ENCODE measurements around the gene ATG16L1.

The ATG16L1 gene

DNA sequence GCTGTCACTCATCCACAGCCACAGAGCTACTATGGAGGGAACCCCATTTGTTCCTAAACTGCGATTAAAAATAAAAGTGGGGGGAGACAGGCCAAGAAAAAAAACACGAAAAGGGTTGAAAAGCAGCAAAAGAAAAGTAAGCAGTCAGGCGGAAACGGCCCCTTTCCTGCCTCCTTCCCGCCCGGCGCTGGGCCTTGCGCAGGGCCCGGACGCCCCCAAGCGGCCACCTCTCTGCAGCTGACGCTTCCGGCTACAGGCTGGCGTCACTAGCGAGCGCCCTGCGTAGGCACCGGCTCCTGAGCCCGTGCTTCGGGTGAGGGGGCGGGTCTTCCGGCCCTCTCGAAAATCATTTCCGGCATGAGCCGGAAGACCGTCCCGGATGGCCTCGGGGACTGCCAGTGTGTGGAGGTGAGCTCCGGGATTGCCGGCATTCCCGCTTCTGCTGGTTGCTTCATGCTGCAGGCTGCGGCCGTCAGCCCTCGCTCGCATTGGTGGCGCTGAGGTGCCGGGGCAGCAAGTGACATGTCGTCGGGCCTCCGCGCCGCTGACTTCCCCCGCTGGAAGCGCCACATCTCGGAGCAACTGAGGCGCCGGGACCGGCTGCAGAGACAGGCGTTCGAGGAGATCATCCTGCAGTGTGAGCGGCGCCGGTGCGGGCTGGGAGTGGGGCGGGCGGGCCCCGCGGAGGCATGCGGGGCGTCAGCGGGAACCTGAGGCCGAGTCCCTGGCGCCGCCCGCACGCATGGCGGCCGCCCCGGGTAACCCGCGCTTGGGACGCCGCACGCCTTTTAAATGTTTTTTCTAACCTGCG, at the start of gene ATG16L1:
Gene ATG16L1, plus strand, starts transcription at position 368 of the 811 bp plus-strand sequence. Its CDS starts 155 bp downstream, at position 523.
- peak; percentile 93 for DNase-seq (ENCODE audit: low read depth)

DNA sequence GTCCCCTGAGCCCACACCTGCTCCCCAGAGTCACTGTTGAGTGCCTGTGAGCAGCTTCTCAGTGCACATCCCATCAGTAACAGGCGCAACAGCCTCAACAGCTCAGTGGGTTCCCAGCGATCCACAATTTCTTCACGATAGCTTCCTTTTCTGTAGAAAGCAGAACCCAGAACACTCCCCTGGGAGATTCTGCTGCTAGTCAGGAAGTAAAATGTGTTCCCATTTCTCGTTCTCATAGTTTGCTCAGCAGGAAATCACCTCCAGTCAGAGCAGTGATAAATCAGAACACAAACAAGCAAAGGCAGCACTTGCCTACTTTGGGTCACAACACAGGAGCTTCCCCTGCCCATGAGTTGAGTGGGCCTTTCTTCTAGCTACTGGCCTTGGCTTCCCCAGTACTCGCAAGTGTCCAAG, 48.9 kb upstream of the ATG16L1 start:
- no peak for DNase-seq (ENCODE audit: low read depth)

DNA sequence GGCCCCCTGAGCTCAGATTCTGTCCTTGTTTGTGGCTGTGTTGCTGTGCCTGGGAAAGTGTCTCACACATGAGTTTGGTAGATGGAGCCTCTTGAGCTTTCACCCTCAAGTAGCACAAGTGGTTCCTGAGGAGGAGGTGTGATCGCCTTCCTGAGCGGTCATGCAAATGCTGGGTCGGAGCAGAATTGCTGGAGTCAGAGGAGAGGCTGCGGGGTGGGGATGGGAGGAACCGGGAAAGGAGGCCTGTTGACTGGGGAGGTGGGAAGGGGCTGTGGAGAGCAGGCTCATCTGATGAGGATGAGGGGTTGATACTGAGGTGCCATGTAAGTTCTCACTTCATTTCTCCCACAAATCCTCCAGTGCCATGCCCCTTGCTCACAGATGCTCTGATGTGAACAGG, 48.4 kb upstream of the ATG16L1 start:
- no peak for DNase-seq (ENCODE audit: low read depth)

DNA sequence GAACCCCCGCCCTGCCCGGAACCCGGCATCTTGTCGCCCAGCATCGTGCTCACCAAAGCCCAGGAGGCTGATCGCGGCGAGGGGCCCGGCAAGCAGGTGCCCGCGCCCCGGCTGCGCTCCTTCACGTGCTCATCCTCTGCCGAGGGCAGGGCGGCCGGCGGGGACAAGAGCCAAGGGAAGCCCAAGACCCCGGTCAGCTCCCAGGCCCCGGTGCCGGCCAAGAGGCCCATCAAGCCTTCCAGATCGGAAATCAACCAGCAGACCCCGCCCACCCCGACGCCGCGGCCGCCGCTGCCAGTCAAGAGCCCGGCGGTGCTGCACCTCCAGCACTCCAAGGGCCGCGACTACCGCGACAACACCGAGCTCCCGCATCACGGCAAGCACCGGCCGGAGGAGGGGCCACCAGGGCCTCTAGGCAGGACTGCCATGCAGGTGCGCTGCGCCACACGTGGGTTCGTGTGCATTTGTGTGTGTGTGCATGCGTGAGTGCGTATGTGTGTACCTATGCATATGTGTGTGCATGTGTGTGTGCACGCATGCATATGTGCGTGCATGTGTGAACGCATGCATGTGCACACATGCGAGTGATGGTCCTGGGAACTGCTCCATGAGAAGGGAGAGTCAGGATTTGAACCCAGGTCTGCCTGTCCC, 47.1 kb upstream of the ATG16L1 start:
- no peak for DNase-seq (ENCODE audit: low read depth)

DNA sequence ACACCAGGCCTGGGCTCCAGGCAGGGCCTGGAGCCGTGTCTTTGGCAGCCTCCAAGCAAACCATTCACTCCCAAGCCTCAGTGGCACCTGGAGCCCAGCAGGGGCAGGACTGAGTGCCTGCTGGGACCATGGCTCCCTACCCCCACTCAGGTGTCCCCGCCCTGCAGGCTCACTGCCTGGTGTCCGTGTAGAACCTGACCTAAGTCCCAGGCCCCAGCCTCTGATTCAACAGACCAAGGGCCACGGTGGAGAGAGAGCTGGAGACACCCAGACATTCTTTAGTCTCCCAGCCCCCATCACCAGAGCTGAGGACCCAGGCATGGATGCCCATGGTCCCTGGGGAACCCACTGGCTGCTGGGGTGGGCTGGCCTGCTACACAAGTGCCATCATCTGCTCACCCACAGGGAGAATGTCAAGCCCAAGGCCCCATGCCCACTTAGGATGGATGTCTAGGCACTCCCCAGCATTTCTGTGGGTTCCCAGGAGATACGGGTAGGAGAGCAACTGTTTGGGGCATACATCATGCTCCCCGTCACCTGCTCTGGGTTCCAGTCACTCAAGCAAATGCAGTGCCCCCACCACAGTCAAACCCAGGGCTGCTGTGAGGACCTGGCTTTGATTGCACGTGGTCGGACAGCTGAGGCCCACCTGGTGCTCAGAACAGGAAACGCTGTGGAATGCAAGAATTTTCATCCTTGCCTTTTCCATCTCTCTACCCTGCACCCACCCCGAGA, 42.9 kb upstream of the ATG16L1 start:
- no peak for DNase-seq (ENCODE audit: low read depth)

DNA sequence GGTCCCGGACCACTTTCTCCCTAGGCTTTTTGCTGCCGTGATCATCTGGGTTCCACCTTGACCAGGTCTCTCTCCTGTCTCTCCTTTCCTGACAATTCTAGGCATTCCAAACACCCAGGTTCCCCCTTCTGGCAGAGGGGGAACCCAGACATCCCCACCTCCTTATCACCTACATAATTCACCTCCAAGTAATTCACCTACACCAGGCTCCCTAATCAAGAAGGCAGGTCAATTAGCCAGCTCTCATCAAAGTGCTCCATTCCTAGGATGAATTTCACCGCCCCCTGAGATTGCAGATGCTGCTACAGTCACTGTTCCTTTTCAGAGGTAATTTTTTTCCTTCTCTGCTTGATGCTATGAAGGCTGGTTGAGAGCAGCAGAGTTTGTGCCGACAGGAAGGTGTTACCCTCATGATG, 42.3 kb upstream of the ATG16L1 start:
- DNase-seq (ENCODE audit: low read depth) = no peak

DNA sequence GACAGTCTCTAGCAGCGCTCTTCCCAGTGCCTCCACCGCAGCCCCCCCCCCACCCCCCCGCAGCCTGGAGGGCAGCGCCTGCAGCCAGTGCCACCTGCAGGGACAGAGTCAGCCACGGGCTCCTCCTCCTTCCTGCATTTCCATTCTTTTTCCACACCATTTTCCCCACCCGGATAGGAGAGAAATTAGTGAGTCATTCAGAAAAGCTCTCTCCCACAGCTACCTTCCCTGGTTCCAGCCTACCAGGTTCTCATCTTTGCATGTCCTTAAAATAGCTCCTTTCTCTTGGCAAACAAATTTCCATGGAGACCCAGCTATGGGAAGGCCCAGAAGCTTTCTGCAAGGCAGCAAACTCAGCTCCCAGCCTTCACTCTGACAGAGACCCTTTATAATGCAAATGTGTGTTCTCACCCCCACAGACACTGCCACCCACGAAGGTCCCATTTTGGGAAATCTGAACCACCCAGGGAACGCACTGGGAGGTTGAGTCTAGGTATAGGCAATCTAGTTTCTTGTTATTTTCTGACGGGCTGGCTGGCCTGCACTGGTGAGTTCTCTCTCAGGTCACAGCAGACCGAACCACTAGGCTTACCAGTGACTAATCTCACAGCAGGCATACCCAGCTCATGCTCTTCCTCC, 41.8 kb upstream of the ATG16L1 start:
- DNase-seq (ENCODE audit: low read depth) = no peak

DNA sequence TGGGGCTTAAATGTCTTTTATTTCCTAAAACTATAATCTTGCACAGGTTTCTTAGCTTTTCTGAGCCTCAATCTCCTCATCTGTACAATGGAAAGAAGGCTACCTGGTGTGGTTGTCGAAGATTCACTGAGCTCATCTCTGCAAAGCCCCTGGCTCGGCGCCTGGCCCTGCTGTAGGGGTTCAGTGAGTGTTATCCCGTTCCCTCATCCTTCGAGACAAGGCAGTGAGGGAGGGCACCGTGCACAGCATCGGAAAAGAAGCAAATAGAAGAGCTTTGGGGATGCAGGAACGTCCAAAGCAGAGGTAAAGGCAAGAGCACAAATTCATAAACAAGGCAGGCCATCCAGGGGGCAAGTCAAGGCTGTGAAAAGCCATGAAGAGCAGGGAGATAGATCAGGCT, 41.2 kb upstream of the ATG16L1 start:
- no peak for DNase-seq (ENCODE audit: low read depth)

DNA sequence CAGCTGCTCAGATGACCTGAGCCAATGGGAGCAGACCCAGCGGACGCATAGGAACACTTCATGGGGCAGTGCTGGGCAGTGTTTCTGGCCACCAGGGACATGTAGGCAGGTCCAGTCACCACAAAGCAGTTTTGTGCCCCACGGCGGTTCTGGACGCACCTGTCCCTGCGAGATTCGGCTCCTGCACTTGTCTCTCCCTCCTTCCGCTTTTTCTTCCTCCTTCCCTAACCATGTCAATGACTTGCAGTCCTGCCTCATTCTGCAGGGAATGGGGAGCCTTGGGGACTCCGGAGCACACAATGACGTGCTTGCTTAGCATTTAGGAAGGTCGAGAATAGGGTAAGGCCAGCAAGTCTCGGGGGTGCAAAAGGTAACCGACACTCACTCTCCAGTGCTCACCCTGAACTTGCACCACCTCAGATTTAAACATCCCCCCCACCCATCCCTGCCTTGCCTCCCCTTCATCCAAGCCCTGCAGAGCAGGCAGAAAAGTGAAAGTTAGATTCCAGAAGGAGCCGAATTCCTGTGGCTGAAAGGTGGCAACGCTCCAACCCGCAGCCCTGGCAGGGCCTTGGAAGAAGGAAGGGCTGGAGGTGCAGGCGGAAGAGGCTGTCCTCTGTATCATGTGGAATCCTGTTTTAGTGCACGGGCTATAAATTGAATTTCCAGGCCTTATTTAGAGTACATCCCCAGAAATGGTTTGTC, 40.5 kb upstream of the ATG16L1 start:
- DNase-seq (ENCODE audit: low read depth) = no peak

DNA sequence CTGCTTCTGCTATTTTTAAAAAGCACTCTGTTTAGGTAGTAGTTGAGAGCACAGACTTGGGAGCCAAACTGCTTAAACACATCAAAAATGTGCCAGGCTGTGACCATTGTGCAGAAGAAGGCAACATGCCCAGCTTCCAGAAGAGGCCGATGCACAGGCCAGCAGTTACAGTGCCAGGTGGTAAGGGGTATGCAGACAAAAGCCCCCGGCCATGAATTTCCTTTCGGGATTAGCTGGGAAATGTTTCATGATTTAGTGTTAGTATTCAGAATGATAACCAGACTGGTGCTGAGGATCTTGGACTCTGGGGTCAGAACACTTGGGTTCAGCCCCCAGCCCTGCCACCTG, 40.0 kb upstream of the ATG16L1 start:
- no peak for DNase-seq (ENCODE audit: low read depth)

DNA sequence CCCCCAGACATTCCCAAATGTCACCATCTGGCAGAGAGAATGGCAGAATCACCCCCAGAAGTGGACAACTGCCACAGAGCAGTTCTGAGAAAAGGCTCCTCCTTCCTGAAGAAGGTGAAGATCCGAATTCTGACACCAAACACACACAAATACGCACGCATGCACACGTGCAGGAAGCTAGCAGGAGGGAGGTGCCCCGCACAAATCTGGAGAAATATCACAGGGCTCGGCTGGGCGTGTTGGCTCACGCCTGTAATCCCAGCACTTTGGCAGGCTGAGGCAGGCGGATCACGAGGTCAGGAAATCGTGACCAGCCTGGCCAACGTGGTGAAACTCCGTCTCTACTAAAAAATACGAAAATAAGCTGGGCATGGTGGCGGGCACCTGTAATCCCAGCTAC, 38.5 kb upstream of the ATG16L1 start:
- no peak for DNase-seq (ENCODE audit: low read depth)

DNA sequence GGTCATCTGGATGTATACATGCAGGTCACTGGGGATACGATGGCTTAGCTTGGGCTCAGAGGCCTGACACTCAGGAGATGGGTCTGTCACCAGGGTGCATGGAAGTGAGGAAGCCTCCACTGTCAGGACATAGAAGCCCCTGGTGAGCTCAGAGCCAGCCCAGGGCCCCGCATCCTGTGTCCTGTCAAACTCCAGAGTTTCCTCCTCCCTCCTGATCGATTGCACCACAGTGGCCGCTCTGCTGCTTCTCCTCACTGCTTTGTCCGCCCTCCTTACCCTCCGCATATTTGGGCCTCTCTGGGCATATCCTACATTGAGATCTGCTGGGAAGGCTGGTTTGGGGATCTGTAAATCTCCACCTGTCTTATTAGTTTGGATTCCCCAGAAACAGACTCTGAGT, 37.5 kb upstream of the ATG16L1 start:
- no peak for DNase-seq (ENCODE audit: low read depth)

DNA sequence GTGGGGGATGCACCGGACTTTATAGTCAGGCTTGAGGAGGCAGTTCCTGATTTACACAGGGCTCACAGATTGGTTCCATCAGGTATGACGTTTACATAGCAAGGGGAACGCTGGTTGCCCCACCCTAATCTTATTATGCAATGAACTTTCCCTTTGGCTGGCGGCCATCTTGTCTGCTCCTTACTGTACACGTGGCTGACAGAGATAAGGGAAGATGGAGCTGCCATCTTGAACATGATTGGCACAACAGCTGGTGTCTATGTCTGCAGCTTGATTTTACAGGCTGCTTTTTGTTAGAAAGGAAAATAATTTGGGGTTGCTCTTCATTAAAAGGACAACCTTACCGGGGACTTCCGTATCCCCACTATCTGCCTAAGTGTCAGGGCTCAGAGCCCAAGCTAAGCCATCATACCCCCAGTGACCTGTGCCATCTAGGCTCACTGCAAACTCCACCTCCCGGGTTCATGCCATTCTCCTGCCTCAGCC, 33.5 kb upstream of the ATG16L1 start:
- DNase-seq (ENCODE audit: low read depth) = no peak

DNA sequence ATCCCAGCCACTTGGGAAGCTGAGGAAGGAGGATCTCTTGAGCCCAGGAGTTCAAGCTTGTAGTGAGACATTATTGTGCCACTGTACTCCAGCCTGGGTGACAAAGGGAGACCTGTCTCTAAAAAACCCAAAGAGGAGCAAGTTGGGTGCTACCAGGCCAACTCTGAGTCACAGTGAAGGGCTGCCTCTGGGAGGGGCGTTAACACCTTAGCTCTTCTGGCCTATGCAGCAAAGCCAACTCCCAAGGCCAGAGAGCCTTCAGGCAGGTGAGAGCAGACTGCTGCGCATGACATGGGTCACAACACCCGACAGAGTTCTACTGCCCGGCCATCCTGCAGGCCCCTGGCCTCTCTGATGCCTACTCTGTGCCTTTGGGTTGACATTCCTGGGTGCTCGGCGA, 32.6 kb upstream of the ATG16L1 start:
- DNase-seq (ENCODE audit: low read depth) = no peak

DNA sequence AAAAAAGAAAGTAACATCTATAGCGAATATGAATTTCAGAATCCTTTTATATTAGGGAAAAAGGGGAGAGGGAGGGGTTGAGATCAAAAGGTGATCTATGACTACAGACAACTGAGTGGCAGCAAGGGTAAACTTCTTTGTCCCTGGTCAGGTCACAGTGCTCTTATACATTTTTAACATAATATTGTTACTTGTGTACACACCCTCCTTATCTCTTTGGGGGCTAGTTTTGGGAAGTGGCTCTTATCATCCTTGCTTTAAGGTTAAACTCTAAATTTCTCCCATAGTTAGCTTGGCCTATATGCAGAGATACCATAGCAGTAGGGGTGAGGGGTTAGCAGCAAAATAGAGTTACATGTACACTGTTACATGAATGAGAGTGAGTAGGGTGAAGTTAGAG, 31.6 kb upstream of the ATG16L1 start:
- no peak for DNase-seq (ENCODE audit: low read depth)

DNA sequence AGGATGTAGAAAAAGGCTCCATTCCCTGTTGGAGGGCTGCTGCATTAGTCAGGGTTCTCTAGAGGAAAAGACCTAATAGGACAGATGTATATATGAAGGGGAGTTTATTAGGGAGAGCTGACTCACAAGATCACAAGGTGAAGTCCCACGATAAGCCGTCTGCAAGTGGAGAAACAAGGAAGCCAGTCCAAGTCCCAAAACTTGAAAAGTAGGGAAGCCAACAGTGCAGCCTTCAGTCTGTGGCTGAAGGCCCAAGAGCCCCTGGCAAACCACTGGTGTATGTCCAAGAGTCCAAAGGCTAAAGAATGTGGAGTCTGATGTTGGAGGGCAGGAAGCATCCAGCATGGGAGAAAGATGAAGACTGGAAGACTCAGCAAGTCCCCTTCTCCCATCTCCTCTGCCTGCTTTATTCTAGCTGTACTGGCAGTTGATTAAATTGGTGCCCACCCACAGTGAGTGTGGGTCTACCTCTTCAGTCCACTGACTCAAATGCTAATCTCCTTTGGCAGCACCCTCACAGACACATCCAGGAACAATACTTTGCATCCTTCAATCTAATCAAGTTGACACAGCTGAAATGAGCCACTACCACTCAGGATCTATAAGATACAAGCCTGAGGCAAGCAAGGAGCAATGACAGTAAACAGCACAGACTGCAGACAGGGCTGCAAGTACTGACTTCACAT, 30.0 kb upstream of the ATG16L1 start:
- DNase-seq (ENCODE audit: low read depth) = no peak

DNA sequence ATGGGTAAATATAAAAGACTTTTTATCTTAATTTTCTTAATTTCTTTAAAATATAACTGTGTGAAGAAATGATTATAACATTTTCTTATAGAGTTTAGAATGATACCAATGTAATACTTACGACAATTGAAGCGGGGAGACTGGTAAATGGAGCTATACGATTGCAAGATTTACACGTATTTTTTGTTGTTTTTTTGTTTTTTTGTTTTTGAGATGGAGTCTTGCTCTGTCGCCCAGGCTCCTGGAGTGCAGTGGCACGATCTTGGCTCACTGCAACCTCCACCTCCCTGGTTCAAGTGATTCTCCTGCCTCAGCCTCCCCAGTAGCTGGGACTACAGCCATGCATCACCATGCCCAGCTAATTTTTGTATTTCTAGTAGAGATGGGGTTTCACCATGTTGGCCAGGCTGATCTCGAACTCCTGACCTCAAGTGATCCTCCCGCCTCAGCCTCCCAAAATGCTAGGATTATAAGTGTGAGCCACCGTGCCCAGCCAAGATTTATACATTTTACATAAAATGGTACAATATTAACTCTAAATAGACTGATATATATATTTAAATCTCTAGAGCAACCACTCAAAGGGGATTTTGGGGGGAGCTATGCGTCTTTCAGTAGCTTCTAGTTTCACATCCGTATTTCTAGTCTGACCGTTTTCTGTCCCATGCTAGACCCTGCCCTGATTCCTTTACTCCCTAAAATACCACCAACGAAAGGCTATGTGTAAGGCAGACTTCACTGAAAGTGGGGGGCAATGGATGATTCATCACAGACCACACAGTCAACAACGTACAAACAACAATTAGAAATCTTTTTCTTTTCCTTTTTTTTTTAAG, 28.2 kb upstream of the ATG16L1 start:
- no peak for DNase-seq (ENCODE audit: low read depth)

DNA sequence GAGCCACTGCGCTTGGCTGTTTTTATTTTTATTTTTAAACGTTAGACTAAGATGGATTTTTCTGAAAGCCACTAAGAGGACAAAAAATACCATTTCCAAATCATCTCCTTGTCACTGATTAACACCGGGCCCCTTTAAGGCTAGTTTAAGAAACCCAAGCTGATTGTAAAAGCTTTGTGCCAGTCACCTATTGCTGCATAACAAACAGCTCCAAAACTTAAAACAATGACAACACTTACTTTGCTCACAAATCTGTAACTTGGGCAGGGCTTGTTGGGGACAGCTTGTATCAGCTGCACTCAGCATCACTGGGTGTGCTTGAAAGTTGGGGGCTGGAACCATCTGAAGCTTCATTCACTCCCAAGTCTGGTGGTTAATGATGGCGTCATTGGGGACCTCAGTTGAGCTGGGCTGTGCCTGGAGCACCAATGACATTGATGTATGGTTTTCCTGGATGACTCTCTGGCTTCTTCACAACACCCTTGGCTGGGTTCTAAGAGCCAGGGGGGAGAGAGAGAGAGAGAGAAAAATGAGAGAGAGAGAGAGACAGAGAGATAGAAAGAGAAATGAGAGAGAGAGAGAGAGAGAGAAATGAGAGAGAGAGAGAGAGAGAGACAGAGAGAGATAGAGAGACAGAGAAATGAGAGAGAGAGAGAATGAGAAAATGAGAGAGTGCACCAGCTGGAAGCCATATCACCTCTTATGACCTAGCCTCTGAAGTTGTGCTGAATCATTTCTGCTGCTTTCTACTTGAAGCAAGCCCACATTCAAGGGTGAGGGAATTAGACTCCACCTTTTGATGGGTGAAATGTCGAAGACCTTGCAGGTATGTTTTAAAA, 26.0 kb upstream of the ATG16L1 start:
- no peak for DNase-seq (ENCODE audit: low read depth)

DNA sequence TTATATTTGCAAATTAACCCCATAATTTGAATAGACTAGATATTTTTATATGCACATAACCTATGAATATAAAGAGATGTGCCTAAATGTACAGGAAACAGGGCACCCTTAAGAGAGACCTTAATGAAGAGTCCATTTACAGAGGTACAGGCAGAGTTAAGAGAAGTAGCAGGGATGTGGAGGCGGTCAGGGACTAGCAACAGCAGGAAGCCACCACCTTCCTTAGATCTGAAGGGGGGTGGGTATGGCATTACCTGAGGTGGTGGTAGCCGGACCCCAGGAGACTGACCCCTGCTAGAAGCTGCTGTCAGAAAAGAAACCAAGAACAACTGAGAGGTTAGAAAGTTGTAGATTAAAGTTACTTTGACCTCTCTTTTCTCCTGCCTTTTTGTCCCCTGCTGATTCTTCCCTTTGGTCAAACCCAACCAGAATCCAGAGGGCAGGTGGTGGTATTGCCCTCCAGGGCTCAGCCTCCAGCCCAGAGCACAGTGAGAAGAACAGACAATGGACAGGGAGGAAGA, 24.9 kb upstream of the ATG16L1 start:
- no peak for DNase-seq (ENCODE audit: low read depth)

Data from T-helper 22 cell (primary cell).